IPS-18a (cell line): ENCODE measurements around the gene MGLL.

ENCODE experiments used
- H3K27ac ChIP-seq: one replicate; pipeline ENCODE4 v1.5.1; 2013; ENCODE audit warnings: low read length
- H3K27me3 ChIP-seq: one replicate; pipeline ENCODE4 v1.6.1; 2013; ENCODE audit warnings: mild to moderate bottlenecking, low read length; ENCODE audit not compliant: control insufficient read depth, insufficient read depth
- H3K36me3 ChIP-seq: one replicate; pipeline ENCODE4 v1.6.1; 2013; ENCODE audit warnings: low read depth, low read length; ENCODE audit not compliant: control insufficient read depth
- H3K4me1 ChIP-seq: one replicate; pipeline ENCODE4 v1.6.1; 2013; ENCODE audit warnings: low read depth, low read length; ENCODE audit not compliant: control insufficient read depth
- H3K4me3 ChIP-seq: one replicate; pipeline ENCODE4 v1.5.1; 2013; ENCODE audit warnings: low read length
- H3K9ac ChIP-seq: one replicate; pipeline ENCODE4 v1.6.1; 2013; ENCODE audit warnings: mild to moderate bottlenecking, low read length, moderate library complexity
- H3K9me3 ChIP-seq: one replicate; pipeline ENCODE4 v1.6.1; 2013; ENCODE audit warnings: low read depth, low read length; ENCODE audit not compliant: control insufficient read depth

The MGLL gene

GRCh38 chr3:127680798-127681221 is 141.5 kb downstream of the MGLL start:
- Histone ChIP-seq H3K9me3 (no peaks in the 10 kb centered on the region), H3K36me3 (no peaks in the 10 kb centered on the region), H3K4me1 (no peaks in the 10 kb centered on the region), H3K27ac (no peak overlapping the region), H3K4me3 (no peak overlapping the region), H3K27me3 (no peaks in the 10 kb centered on the region), H3K9ac (no peak overlapping the region)

- Histone ChIP-seq H3K27me3 (no peaks in the 10 kb centered on the region), H3K4me1 (no peaks in the 10 kb centered on the region), H3K27ac (no peak overlapping the region), H3K36me3 (no peaks in the 10 kb centered on the region), H3K9me3 (no peaks in the 10 kb centered on the region), H3K9ac (no peak overlapping the region), H3K4me3 (no peak overlapping the region)
Observed at GRCh38 chr3:127680146-127680661, 142.1 kb downstream of the MGLL start.

GRCh38 chr3:127679534-127680145 is 142.7 kb downstream of the MGLL start:
- no peaks in the 10 kb centered on the region for H3K4me1 ChIP-seq
- no peak overlapping the region for H3K27ac ChIP-seq
- no peak overlapping the region for H3K9ac ChIP-seq
- no peaks in the 10 kb centered on the region for H3K27me3 ChIP-seq
- no peaks in the 10 kb centered on the region for H3K36me3 ChIP-seq
- no peaks in the 10 kb centered on the region for H3K9me3 ChIP-seq
- no peak overlapping the region for H3K4me3 ChIP-seq

GRCh38 chr3:127678611-127679533 is 143.4 kb downstream of the MGLL start:
- H3K4me3 ChIP-seq, result no peak overlapping the region
- no peaks in the 10 kb centered on the region for H3K36me3 ChIP-seq
- peaks cover 3% of the 10 kb centered on the region for H3K27me3 ChIP-seq
- no peaks in the 10 kb centered on the region for H3K4me1 ChIP-seq
- H3K9me3 ChIP-seq, result no peaks in the 10 kb centered on the region
- no peak overlapping the region for H3K9ac ChIP-seq
- H3K27ac ChIP-seq, result no peak overlapping the region

- Histone ChIP-seq H3K9ac (no peak overlapping the region), H3K36me3 (no peaks in the 10 kb centered on the region), H3K4me1 (no peaks in the 10 kb centered on the region), H3K27ac (no peak overlapping the region), H3K9me3 (no peaks in the 10 kb centered on the region), H3K27me3 (peaks cover 7% of the 10 kb centered on the region), H3K4me3 (no peak overlapping the region)
Observed at GRCh38 chr3:127678315-127678599, 144.1 kb downstream of the MGLL start.

GRCh38 chr3:127677541-127678314 is 144.6 kb downstream of the MGLL start:
- H3K27ac ChIP-seq, result no peak overlapping the region

GRCh38 chr3:127676921-127677351 is 145.4 kb downstream of the MGLL start:
- Histone ChIP-seq H3K27me3 (peaks cover 7% of the 10 kb centered on the region), H3K9me3 (no peaks in the 10 kb centered on the region), H3K27ac (no peak overlapping the region), H3K9ac (no peak overlapping the region), H3K4me1 (no peaks in the 10 kb centered on the region), H3K4me3 (no peak overlapping the region), H3K36me3 (no peaks in the 10 kb centered on the region)

More at GRCh38 chr3:127677541-127678314, 144.6 kb downstream of the MGLL start:
- no peak overlapping the region for H3K9ac ChIP-seq
- no peak overlapping the region for H3K4me3 ChIP-seq
- H3K9me3 ChIP-seq, result no peaks in the 10 kb centered on the region
- H3K4me1 ChIP-seq, result no peaks in the 10 kb centered on the region
- H3K36me3 ChIP-seq, result no peaks in the 10 kb centered on the region
- H3K27me3 ChIP-seq, result peaks cover 7% of the 10 kb centered on the region

- Histone ChIP-seq H3K27ac (no peak overlapping the region), H3K9ac (no peak overlapping the region), H3K9me3 (no peaks in the 10 kb centered on the region), H3K4me1 (no peaks in the 10 kb centered on the region), H3K4me3 (no peak overlapping the region), H3K36me3 (no peaks in the 10 kb centered on the region), H3K27me3 (peaks cover 7% of the 10 kb centered on the region)
Observed at GRCh38 chr3:127676456-127676855, 145.9 kb downstream of the MGLL start.

GRCh38 chr3:127675651-127676391 is 146.5 kb downstream of the MGLL start:
- Histone ChIP-seq H3K36me3 (no peaks in the 10 kb centered on the region), H3K9ac (no peak overlapping the region), H3K4me3 (no peak overlapping the region), H3K4me1 (no peaks in the 10 kb centered on the region), H3K27ac (no peak overlapping the region), H3K9me3 (no peaks in the 10 kb centered on the region), H3K27me3 (peaks cover 7% of the 10 kb centered on the region)

- H3K36me3 ChIP-seq, result no peaks in the 10 kb centered on the region
- H3K9ac ChIP-seq, result no peak overlapping the region
- H3K4me3 ChIP-seq, result no peak overlapping the region
- no peak overlapping the region for H3K27ac ChIP-seq
- H3K4me1 ChIP-seq, result no peaks in the 10 kb centered on the region
- H3K9me3 ChIP-seq, result no peaks in the 10 kb centered on the region
- peaks cover 7% of the 10 kb centered on the region for H3K27me3 ChIP-seq
Observed at GRCh38 chr3:127674790-127675189, 147.5 kb downstream of the MGLL start.
